HG02884 (cell line): Measurements from ENCODE around the gene MRPL3.

Source experiments
- ATAC-seq: cut with Tn5 transposase; IDR thresholded peaks from one replicate; pipeline ENCODE4 v1.9.1; 2021; ENCODE audit warnings: mild to moderate bottlenecking, moderate library complexity; ENCODE audit not compliant: unreplicated experiment

Gene MRPL3

DNA sequence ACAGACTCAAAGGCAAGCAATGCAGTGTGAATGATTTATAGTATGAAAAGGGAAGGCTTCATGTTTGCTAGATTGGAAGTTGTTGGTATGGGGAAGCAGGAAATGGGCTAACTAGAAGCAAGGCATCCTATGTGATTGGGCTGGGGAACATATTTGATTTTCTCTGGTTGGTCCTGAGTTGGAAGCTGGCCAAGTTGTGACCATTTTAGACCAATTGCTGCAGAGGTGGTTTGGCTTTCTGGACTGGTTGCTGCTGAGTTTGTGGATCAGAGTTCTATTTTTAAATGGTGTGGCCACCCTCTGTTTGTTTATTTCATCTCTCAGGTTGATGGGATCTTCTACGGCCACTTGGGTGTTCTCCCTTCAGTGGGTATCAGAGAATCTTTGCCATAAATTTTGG is 81.5 kb downstream of the MRPL3 start:
- no peak for ATAC-seq

DNA sequence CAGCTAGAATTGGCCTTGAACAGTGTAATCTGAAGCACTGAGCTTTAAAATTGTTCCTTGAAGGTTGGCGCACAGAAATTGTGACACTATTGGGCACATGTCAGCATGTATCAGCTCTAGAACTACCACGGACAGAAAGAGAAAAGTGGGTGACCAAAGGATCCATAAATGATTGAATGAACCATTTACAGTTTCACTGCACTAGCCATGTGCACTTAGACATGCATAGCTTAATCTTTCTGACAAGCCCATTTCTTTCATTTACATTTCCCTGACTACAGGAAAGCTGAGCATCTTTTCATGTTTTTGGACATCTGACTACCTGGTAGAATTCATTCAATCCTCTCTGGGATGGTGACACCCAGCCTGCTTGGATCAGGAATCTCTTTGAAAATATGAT is 85.0 kb downstream of the MRPL3 start:
- no peak for ATAC-seq
